Osteoblast (primary cell): Measurements from ENCODE around the gene DSCAML1. TPM values are rescaled to one million over a fixed set of nuclear protein-coding genes. Genes with fewer than 3 reads are reported as not detected.

Experiments
- DNase-seq: peaks from one replicate; pipeline ENCODE4 v3.0.0; 2011; ENCODE audit warnings: low spot score, mixed read lengths; ENCODE audit not compliant: insufficient read length; ENCODE audit errors: missing footprints
- H2AFZ ChIP-seq: 2 replicates; pipeline ENCODE4 v1.6.0; 2011; ENCODE audit warnings: mild to moderate bottlenecking, low read length
- H3K27ac ChIP-seq: 2 replicates; pipeline ENCODE4 v1.5.1; 2011; ENCODE audit warnings: mild to moderate bottlenecking, low read depth, low read length, moderate library complexity
- H3K27me3 ChIP-seq: 2 replicates; pipeline ENCODE4 v1.6.0; 2012; ENCODE audit warnings: mild to moderate bottlenecking, control low read depth, inconsistent platforms, low read length, moderate library complexity; ENCODE audit not compliant: insufficient read depth
- H3K36me3 ChIP-seq: 2 replicates; pipeline ENCODE4 v1.5.1; 2011; ENCODE audit warnings: mild to moderate bottlenecking, low read length, control low read depth, moderate library complexity; ENCODE audit not compliant: insufficient read depth
- H3K4me1 ChIP-seq: 2 replicates; pipeline ENCODE4 v1.5.1; 2011; ENCODE audit warnings: mild to moderate bottlenecking, low read length, control low read depth, moderate library complexity; ENCODE audit not compliant: insufficient read depth
- H3K4me2 ChIP-seq: 2 replicates; pipeline ENCODE4 v1.6.0; 2011; ENCODE audit warnings: mild to moderate bottlenecking, low read length; ENCODE audit not compliant: insufficient read depth
- H3K4me3 ChIP-seq: fragments of 200-600 bp; sonication (generic); 3 replicates; pipeline ENCODE4 v1.5.1; 2012; ENCODE audit warnings: mild to moderate bottlenecking, low read length, inconsistent platforms; ENCODE audit not compliant: insufficient read depth
- H3K79me2 ChIP-seq: 2 replicates; pipeline ENCODE4 v1.6.0; 2012; ENCODE audit warnings: mild to moderate bottlenecking, low read length, control low read depth, inconsistent platforms; ENCODE audit not compliant: insufficient read depth
- H3K9me3 ChIP-seq: 2 replicates; pipeline ENCODE4 v1.5.1; 2011; ENCODE audit warnings: low read depth, low read length, control low read depth
- H4K20me1 ChIP-seq: 2 replicates; pipeline ENCODE4 v1.6.0; 2012; ENCODE audit warnings: mild to moderate bottlenecking, low read length, control low read depth; ENCODE audit not compliant: insufficient read depth
- total RNA-seq: library from RNA; depleted of rRNA; stranded (reverse); fragments of >200 nt; gene quantifications from 2 replicates; pipeline ENCODE4 v1.2.3, GENCODE V29; 2012
- TF ChIP-seq, protein P1 (sequence below): IDR thresholded peaks from 2 replicates; pipeline ENCODE4 v1.5.1; 2011; ENCODE audit warnings: mild to moderate bottlenecking, low read depth, low read length, moderate library complexity; ENCODE audit errors: extremely low read depth

DSCAML1 gene
- total RNA-seq, 1 donor: not detected

- Histone ChIP-seq H3K4me1 (no peaks in the 10 kb centered on the region), H3K79me2 (no peaks in the 10 kb centered on the region), H3K27ac (no peak overlapping the region), H4K20me1 (no peaks in the 10 kb centered on the region), H3K9me3 (no peaks in the 10 kb centered on the region), H3K4me2 (no peak overlapping the region), H3K36me3 (no peaks in the 10 kb centered on the region), H3K27me3 (peaks cover 8% of the 10 kb centered on the region), H2AFZ (no peak overlapping the region), H3K4me3 (no peak overlapping the region)
- TF ChIP-seq, protein P1, sequence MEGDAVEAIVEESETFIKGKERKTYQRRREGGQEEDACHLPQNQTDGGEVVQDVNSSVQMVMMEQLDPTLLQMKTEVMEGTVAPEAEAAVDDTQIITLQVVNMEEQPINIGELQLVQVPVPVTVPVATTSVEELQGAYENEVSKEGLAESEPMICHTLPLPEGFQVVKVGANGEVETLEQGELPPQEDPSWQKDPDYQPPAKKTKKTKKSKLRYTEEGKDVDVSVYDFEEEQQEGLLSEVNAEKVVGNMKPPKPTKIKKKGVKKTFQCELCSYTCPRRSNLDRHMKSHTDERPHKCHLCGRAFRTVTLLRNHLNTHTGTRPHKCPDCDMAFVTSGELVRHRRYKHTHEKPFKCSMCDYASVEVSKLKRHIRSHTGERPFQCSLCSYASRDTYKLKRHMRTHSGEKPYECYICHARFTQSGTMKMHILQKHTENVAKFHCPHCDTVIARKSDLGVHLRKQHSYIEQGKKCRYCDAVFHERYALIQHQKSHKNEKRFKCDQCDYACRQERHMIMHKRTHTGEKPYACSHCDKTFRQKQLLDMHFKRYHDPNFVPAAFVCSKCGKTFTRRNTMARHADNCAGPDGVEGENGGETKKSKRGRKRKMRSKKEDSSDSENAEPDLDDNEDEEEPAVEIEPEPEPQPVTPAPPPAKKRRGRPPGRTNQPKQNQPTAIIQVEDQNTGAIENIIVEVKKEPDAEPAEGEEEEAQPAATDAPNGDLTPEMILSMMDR: no peak
- no peak for DNase-seq
Measured at GRCh38 chr11:117418737-117419481, 378.1 kb downstream of the DSCAML1 start.

GRCh38 chr11:117417856-117418255 is 379.2 kb downstream of the DSCAML1 start:
- H3K4me1 ChIP-seq: no peaks in the 10 kb centered on the region

DNA sequence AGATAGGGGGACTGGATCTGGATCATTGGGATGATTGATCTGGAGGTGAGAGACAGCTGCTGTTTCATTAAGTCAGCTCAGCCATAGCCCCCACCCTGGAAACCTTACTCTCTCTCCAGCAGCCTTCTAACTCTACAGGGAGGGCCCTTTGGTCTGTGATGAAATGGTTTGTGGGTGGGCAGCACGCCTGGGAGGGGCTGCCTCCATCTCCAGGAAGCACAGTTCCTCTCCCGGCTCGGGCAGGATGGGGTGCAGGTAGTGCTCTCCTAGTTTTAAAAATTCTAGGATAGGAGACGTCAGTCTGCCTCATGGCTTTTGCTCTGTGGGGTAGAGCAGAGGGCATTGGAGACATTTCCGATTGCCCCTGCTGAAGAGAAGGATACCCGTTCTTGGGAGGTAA is 379.7 kb downstream of the DSCAML1 start:
- Histone ChIP-seq H3K9me3 (no peaks in the 10 kb centered on the region), H3K79me2 (no peaks in the 10 kb centered on the region), H3K36me3 (no peaks in the 10 kb centered on the region), H3K27ac (no peak overlapping the region), H3K4me1 (no peaks in the 10 kb centered on the region), H3K27me3 (no peaks in the 10 kb centered on the region), H2AFZ (no peak overlapping the region), H4K20me1 (no peaks in the 10 kb centered on the region), H3K4me2 (no peak overlapping the region), H3K4me3 (no peak overlapping the region)
- TF ChIP-seq, protein P1: no peak
- no peak for DNase-seq

More at GRCh38 chr11:117417856-117418255, 379.2 kb downstream of the DSCAML1 start:
- no peaks in the 10 kb centered on the region for H4K20me1 ChIP-seq
- no peak overlapping the region for H3K27ac ChIP-seq
- no peak overlapping the region for H3K4me2 ChIP-seq
- H2AFZ ChIP-seq: no peak overlapping the region
- no peaks in the 10 kb centered on the region for H3K79me2 ChIP-seq
- TF ChIP-seq, protein P1: no peak
- H3K27me3 ChIP-seq: peaks cover 4% of the 10 kb centered on the region
- H3K9me3 ChIP-seq: no peaks in the 10 kb centered on the region
- no peaks in the 10 kb centered on the region for H3K36me3 ChIP-seq
- no peak for DNase-seq
- no peak overlapping the region for H3K4me3 ChIP-seq

DNA sequence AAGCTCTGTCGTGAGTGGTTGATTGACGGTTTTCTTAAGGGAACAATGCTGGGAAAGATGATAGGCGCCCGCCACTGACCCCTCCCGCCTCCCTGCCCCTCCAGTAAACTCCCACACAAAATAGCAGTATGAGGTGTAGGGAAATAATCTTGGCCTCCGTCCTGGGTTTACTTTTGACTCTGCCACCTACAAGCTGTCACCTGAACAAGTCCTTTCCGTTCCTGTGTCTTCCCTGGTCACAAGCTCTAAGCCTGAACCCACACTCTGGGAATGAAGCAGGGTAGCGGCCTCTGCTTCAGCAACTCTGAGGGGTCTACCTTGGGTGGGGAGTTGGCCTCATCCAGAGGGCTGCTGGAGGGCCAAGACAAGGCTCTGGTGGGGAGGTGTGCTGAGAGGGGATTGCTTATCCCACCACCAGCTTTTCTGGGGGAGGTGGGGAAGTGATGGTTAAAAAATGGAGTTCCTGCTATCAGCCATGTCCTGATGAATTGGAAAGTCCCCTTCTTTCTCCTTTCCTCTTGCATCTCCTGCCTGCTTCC is 381.6 kb downstream of the DSCAML1 start:
- Histone ChIP-seq H2AFZ (no peak overlapping the region), H3K36me3 (peaks cover 10% of the 10 kb centered on the region), H3K27ac (no peak overlapping the region), H3K4me3 (no peak overlapping the region), H3K4me2 (no peak overlapping the region), H3K27me3 (no peaks in the 10 kb centered on the region), H4K20me1 (no peaks in the 10 kb centered on the region), H3K9me3 (no peaks in the 10 kb centered on the region), H3K79me2 (no peaks in the 10 kb centered on the region), H3K4me1 (no peaks in the 10 kb centered on the region)
- DNase-seq: no peak
- TF ChIP-seq, protein P1: no peak
